ENCODE measurements around the gene CD2.
A peak's percentile ranks its signal among the peaks of the same experiment; 100 is the strongest.
"Not testable (repeated sequence)": the region's sequence is repeated elsewhere in the genome, so short reads cannot be mapped to it uniquely, and the experiment has no call there.

Gene CD2

GRCh38 chr1:116732726-116733125 lies 21.5 kb upstream of the CD2 start:
- no peak for DNase-seq

- DNase-seq, result no peak
These were observed 20.5 kb upstream of the CD2 start for GRCh38 chr1:116733476-116734365.

- DNase-seq, result no peak
These were observed 19.0 kb upstream of the CD2 start for GRCh38 chr1:116735246-116735645.

GRCh38 chr1:116737020-116737854 lies 17.0 kb upstream of the CD2 start:
- peak; percentile 73 for DNase-seq

GRCh38 chr1:116737855-116738321 lies 16.3 kb upstream of the CD2 start:
- no peak for DNase-seq

- peak; percentile 47 for DNase-seq
These were observed 15.4 kb upstream of the CD2 start for GRCh38 chr1:116738673-116739370.

GRCh38 chr1:116739371-116740012 lies 14.7 kb upstream of the CD2 start:
- no peak for DNase-seq

- no peak for DNase-seq
These were observed 13.9 kb upstream of the CD2 start for GRCh38 chr1:116740296-116740695.

GRCh38 chr1:116740746-116741145 lies 13.5 kb upstream of the CD2 start:
- DNase-seq, result no peak

GRCh38 chr1:116741836-116742565 lies 12.2 kb upstream of the CD2 start:
- no peak for DNase-seq

- DNase-seq, result no peak
These were observed 10.7 kb upstream of the CD2 start for GRCh38 chr1:116743535-116743934.

GRCh38 chr1:116748272-116748671 lies 6.0 kb upstream of the CD2 start:
- DNase-seq, result no peak

- DNase-seq, result no peak
These were observed 3.1 kb upstream of the CD2 start for GRCh38 chr1:116751146-116751545.

GRCh38 chr1:116751621-116752020 lies 2.6 kb upstream of the CD2 start:
- DNase-seq, result no peak

- DNase-seq, result no peak
These were observed 918 bp upstream of the CD2 start for GRCh38 chr1:116753312-116753711.

- no peak for DNase-seq
These were observed 836 bp downstream of the CD2 start for GRCh38 chr1:116755066-116755465.

- no peak for DNase-seq
These were observed 1.5 kb downstream of the CD2 start for GRCh38 chr1:116755681-116756080.

GRCh38 chr1:116756092-116756491 lies 1.9 kb downstream of the CD2 start:
- DNase-seq, result not testable (repeated sequence)

GRCh38 chr1:116758456-116758815 lies 4.2 kb downstream of the CD2 start:
- not testable (repeated sequence) for DNase-seq

- no peak for DNase-seq
These were observed 5.4 kb downstream of the CD2 start for GRCh38 chr1:116759636-116760035.

GRCh38 chr1:116760487-116760886 lies 6.3 kb downstream of the CD2 start:
- no peak for DNase-seq

All from activated CD4-positive, alpha-beta T cell treated with anti-CD3 and anti-CD28 coated beads, Interleukin-2, amount 50 U/mL, for 1 hour (primary cell).